DND-41 (cell line): ENCODE measurements around the gene ENO2.
A peak's percentile ranks its signal among the peaks of the same experiment; 100 is the strongest.

Source experiments
- ATAC-seq: fragments of 200-7000 bp; cut with Tn5 transposase; 3 replicates; pipeline ENCODE4 v1.9.1; 2021; ENCODE audit warnings: low read depth; ENCODE audit not compliant: insufficient read depth
- DNase-seq: peaks from one replicate; pipeline ENCODE4 v3.0.0-alpha.2; 2020
- H2AFZ ChIP-seq: 2 replicates; pipeline ENCODE4 v1.6.0; 2012; ENCODE audit warnings: low read depth, low read length
- H3K27ac ChIP-seq: 2 replicates; pipeline ENCODE4 v1.5.1; 2012; ENCODE audit warnings: low read length, inconsistent platforms
- H3K27me3 ChIP-seq: fragments of 200-600 bp; sonication (generic); 2 replicates; pipeline ENCODE4 v1.6.0; 2012; ENCODE audit warnings: low read length, mild to moderate bottlenecking, inconsistent platforms; ENCODE audit not compliant: insufficient read depth, poor library complexity
- H3K36me3 ChIP-seq: 2 replicates; pipeline ENCODE4 v1.5.1; 2012; ENCODE audit warnings: low read length, inconsistent platforms; ENCODE audit not compliant: insufficient read depth
- H3K4me1 ChIP-seq: 2 replicates; pipeline ENCODE4 v1.5.1; 2012; ENCODE audit warnings: mild to moderate bottlenecking, low read length; ENCODE audit not compliant: insufficient read depth
- H3K4me2 ChIP-seq: 2 replicates; pipeline ENCODE4 v1.6.0; 2012; ENCODE audit warnings: mild to moderate bottlenecking, moderate library complexity, low read length, inconsistent platforms; ENCODE audit not compliant: insufficient read depth
- H3K4me3 ChIP-seq, 2 experiments: fragments of 200-600 bp in 1 of 2; shearing (Covaris generic) in 1 of 2; 2 replicates each; pipeline ENCODE4 v1.5.1; 2012 to 2016; ENCODE audit warnings: inconsistent platforms in 2 of 2, low read length in 2 of 2, mild to moderate bottlenecking in 2 of 2, low read depth in 1 of 2, moderate library complexity in 1 of 2
- H3K79me2 ChIP-seq: 2 replicates; pipeline ENCODE4 v1.6.0; 2012; ENCODE audit warnings: low read length, inconsistent platforms; ENCODE audit not compliant: insufficient read depth
- H3K9ac ChIP-seq: 2 replicates; pipeline ENCODE4 v1.6.0; 2012; ENCODE audit warnings: low read depth, mild to moderate bottlenecking, inconsistent platforms, low read length, moderate library complexity
- H3K9me3 ChIP-seq: 2 replicates; pipeline ENCODE4 v1.5.1; 2012; ENCODE audit warnings: low read length, moderate library complexity, mild to moderate bottlenecking, inconsistent platforms; ENCODE audit not compliant: insufficient read depth, severe bottlenecking
- H4K20me1 ChIP-seq: 2 replicates; pipeline ENCODE4 v1.6.0; 2012; ENCODE audit warnings: low read length; ENCODE audit not compliant: insufficient read depth
- EZH2 ChIP-seq: IDR thresholded peaks from 3 replicates; pipeline ENCODE4 v1.6.1; 2012; ENCODE audit warnings: borderline replicate concordance, low read depth, mild to moderate bottlenecking, moderate library complexity, low read length, inconsistent platforms; ENCODE audit not compliant: severe bottlenecking
- TF ChIP-seq, protein P1 (sequence below): IDR thresholded peaks from 2 replicates; pipeline ENCODE4 v1.5.1; 2012; ENCODE audit warnings: borderline replicate concordance, low read length, moderate library complexity, mild to moderate bottlenecking; ENCODE audit not compliant: poor library complexity, severe bottlenecking; ENCODE audit errors: extremely low read depth

Gene ENO2

DNA sequence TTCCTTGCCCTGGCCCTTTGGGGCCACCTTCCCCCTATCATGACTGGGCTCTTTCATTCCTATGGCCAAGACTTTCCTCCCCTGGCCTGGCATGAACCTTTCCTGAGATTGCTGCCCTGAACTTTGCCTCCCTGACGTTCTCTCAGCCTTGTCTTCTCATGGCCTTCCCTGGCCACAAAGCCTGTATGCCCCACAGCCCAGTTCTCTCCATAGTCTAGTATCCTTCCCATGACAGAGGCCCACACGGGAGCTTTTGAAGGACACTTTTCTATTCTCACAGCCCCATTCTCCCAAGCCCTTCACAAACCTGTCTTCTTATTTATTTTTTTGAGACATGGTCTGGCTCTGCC lies 24.8 kb downstream of the ENO2 start:
- peaks cover 59% of the 10 kb centered on the region for H3K36me3 ChIP-seq
- H3K27ac ChIP-seq = peak overlapping the region; percentile 98
- peaks cover 42% of the 10 kb centered on the region for H3K79me2 ChIP-seq
- peaks cover 8% of the 10 kb centered on the region for H4K20me1 ChIP-seq
- no peaks in the 10 kb centered on the region for H3K9me3 ChIP-seq
- peak overlapping the region; percentile 97; the same call in 1 of the 2 replicates for H3K9ac ChIP-seq
- no peak for DNase-seq
- no peaks in the 10 kb centered on the region for H3K27me3 ChIP-seq
- no peak for TF ChIP-seq EZH2
- TF ChIP-seq, protein P1, sequence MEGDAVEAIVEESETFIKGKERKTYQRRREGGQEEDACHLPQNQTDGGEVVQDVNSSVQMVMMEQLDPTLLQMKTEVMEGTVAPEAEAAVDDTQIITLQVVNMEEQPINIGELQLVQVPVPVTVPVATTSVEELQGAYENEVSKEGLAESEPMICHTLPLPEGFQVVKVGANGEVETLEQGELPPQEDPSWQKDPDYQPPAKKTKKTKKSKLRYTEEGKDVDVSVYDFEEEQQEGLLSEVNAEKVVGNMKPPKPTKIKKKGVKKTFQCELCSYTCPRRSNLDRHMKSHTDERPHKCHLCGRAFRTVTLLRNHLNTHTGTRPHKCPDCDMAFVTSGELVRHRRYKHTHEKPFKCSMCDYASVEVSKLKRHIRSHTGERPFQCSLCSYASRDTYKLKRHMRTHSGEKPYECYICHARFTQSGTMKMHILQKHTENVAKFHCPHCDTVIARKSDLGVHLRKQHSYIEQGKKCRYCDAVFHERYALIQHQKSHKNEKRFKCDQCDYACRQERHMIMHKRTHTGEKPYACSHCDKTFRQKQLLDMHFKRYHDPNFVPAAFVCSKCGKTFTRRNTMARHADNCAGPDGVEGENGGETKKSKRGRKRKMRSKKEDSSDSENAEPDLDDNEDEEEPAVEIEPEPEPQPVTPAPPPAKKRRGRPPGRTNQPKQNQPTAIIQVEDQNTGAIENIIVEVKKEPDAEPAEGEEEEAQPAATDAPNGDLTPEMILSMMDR = no peak
- H3K4me2 ChIP-seq = peak overlapping the region; percentile 92; the same call in 1 of the 2 replicates
- H3K4me3 ChIP-seq = no peak overlapping the region; a peak in 1 of 4 replicates
- peaks cover 54% of the 10 kb centered on the region for H3K4me1 ChIP-seq
- ATAC-seq = no peak
- no peak overlapping the region for H2AFZ ChIP-seq

DNA sequence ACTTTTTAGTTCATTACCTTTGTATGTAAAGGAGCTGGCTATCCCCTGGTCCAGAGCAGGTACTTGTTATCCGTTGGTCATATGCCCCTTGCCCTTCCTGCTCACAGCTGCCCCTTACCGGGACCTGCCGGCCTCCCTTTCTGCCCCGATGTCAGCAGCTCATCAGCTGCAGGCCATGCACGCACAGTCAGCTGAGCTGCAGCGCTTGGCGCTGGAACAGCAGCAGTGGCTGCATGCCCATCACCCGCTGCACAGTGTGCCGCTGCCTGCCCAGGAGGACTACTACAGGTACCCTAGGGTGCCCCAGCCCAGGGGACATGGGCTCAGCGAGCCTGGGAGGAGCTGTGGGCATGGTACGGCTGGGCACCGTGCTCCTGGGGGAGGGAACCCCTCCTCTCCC lies 26.9 kb downstream of the ENO2 start:
- Histone ChIP-seq H3K36me3 (peaks cover 51% of the 10 kb centered on the region), H4K20me1 (0 out of 2 replicates have a peak, but pooled peaks cover under 1% of the 10 kb centered on the region), H3K4me2 (no peak overlapping the region), H3K9me3 (no peaks in the 10 kb centered on the region), H3K4me3 (no peak overlapping the region), H3K79me2 (peaks cover 38% of the 10 kb centered on the region), H3K9ac (no peak overlapping the region; the same call in 1 of the 2 replicates), H3K27me3 (no peaks in the 10 kb centered on the region), H3K4me1 (peaks cover 62% of the 10 kb centered on the region), H3K27ac (peak overlapping the region; percentile 16; the same call in 1 of the 2 replicates), H2AFZ (no peak overlapping the region)
- TF ChIP-seq, protein P1 = no peak
- DNase-seq (no peak), ATAC-seq (no peak)

DNA sequence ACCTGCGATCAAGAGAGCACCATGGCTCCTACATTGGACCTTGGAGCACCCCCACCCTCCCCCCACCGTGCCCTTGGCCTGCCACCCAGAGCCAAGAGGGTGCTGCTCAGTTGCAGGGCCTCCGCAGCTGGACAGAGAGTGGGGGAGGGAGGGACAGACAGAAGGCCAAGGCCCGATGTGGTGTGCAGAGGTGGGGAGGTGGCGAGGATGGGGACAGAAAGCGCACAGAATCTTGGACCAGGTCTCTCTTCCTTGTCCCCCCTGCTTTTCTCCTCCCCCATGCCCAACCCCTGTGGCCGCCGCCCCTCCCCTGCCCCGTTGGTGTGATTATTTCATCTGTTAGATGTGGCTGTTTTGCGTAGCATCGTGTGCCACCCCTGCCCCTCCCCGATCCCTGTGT lies 27.4 kb downstream of the ENO2 start:
- no peak overlapping the region for H3K4me2 ChIP-seq
- H3K9ac ChIP-seq = no peak overlapping the region
- H4K20me1 ChIP-seq = no peaks in the 10 kb centered on the region
- H3K27me3 ChIP-seq = no peaks in the 10 kb centered on the region
- TF ChIP-seq, protein P1 = no peak
- no peak for TF ChIP-seq EZH2
- no peak for DNase-seq
- H3K27ac ChIP-seq = peak overlapping the region; percentile 16; the same call in 1 of the 2 replicates
- H3K9me3 ChIP-seq = no peaks in the 10 kb centered on the region
- H3K4me1 ChIP-seq = peaks cover 57% of the 10 kb centered on the region
- no peak overlapping the region for H2AFZ ChIP-seq
- H3K4me3 ChIP-seq = no peak overlapping the region
- peaks cover 32% of the 10 kb centered on the region for H3K79me2 ChIP-seq
- peaks cover 51% of the 10 kb centered on the region for H3K36me3 ChIP-seq
- ATAC-seq = no peak

DNA sequence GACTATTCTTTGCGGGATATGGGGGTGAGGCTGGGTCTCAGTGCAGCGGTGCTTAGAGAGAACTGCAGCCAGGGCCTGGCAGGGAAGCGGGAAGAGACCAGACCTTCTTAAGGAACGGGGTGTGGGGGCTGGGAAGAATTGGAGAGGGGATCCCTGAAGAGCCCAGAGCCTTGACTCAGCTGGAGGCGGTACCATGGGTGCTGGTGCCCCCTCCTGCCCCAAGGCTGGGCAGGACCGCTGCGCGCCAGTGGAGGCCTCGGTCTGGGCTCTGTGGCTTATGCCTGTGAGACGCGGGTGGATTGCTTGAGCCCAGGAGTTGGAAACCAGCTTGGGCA lies 27.9 kb downstream of the ENO2 start:
- Histone ChIP-seq H3K4me1 (peaks cover 52% of the 10 kb centered on the region), H3K36me3 (peaks cover 51% of the 10 kb centered on the region), H3K79me2 (peaks cover 27% of the 10 kb centered on the region), H3K9me3 (no peaks in the 10 kb centered on the region), H2AFZ (no peak overlapping the region), H3K4me2 (no peak overlapping the region), H3K27ac (peak overlapping the region; percentile 99), H4K20me1 (no peaks in the 10 kb centered on the region), H3K27me3 (no peaks in the 10 kb centered on the region), H3K4me3 (no peak overlapping the region), H3K9ac (peak overlapping the region; percentile 93; the same call in 1 of the 2 replicates)
- TF ChIP-seq, protein P1 = no peak
- no peak for TF ChIP-seq EZH2
- DNase-seq = peak; percentile 47
- ATAC-seq = no peak
